Activated T-helper 2 cell treated with anti-CD3 and anti-CD28 coated beads, Interferon-gamma antibody, Interleukin-2, Interleukin-4, amounts not matched to agents 10 μg/mL and 5 μg/mL and 100 μg/mL, durations not matched to agents 14 hours and 24 hours and 36 hours (primary cell): ENCODE measurements around the gene PKDREJ. TPM values are rescaled to one million over a fixed set of nuclear protein-coding genes. Genes with fewer than 3 reads are reported as not detected.
"Not testable (repeated sequence)": the region's sequence is repeated elsewhere in the genome, so short reads cannot be mapped to it uniquely, and the experiment has no call there.

Experiments
- DNase-seq: peaks from one replicate; pipeline ENCODE4 v3.0.0; 2021; ENCODE audit warnings: low spot score
- H3K27ac Mint-ChIP-seq: one replicate; pipeline ENCODE4 v1.8.0; 2021; ENCODE audit warnings: mixed read lengths
- H3K27me3 Mint-ChIP-seq: one replicate; pipeline ENCODE4 v1.8.0; 2021; ENCODE audit warnings: low read depth, mixed read lengths
- H3K36me3 Mint-ChIP-seq: one replicate; pipeline ENCODE4 v1.8.0; 2021; ENCODE audit warnings: low read depth, mixed read lengths
- H3K4me1 Mint-ChIP-seq: one replicate; pipeline ENCODE4 v1.8.0; 2021; ENCODE audit warnings: low read depth, mixed read lengths
- H3K4me3 Mint-ChIP-seq: one replicate; pipeline ENCODE4 v1.8.0; 2021; ENCODE audit warnings: low read depth, mild to moderate bottlenecking, moderate library complexity, mixed read lengths
- H3K9me3 Mint-ChIP-seq: one replicate; pipeline ENCODE4 v1.8.0; 2021; ENCODE audit warnings: mixed read lengths
- intact Hi-C: fragments of 100-400 bp; cut with micrococcal nuclease; formaldehyde crosslinking; loops from one replicate; pipeline ENCODE4 v1.15.1; 2023
- total RNA-seq: library from RNA; stranded (reverse); gene quantifications from 2 replicates; pipeline ENCODE4 v1.2.3, GENCODE V29; 2022

PKDREJ gene
- total RNA-seq, 1 donor from 2014 or later, result not detected

DNA sequence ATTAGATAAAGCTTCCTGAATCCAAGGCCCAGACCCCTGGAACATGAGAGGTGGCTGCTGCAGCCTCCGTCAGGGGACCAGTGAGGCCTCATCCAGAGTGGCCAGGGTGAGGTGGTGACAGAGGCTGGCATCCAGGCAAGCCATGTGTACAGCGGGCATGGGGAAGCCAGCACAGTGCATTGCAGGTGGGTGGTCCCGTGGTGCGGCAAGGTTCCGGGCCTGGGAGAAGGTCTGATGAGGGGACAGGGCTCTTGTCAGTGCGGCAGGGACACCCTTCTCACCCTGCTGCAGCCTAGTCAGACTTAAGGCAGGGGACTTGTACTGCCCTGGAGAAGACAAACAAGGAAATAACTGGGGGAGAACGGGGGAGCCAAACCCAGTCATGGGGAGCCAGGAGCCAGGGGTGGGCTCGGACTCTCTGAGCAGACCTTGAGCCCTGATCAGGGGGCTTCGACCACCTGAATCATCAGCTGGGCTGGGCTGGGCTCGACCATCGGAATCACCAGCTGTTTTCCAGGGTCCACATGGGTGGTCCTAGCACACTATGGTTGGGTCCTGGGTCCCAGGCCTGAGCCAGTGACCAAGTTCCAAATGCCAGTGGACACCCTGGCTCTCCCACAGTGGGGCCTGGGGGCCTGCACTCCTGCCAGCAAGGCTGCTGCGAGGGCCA lies 9.8 kb upstream of the PKDREJ start:
- Mint-ChIP-seq H3K4me1 (peaks cover 14% of the 10 kb centered on the region), H3K36me3 (peaks cover 28% of the 10 kb centered on the region), H3K27me3 (no peaks in the 10 kb centered on the region), H3K27ac (no peak overlapping the region), H3K9me3 (peaks cover 4% of the 10 kb centered on the region), H3K4me3 (no peak overlapping the region)
- DNase-seq, result no peak
- intact Hi-C loops, result no loop called here

DNA sequence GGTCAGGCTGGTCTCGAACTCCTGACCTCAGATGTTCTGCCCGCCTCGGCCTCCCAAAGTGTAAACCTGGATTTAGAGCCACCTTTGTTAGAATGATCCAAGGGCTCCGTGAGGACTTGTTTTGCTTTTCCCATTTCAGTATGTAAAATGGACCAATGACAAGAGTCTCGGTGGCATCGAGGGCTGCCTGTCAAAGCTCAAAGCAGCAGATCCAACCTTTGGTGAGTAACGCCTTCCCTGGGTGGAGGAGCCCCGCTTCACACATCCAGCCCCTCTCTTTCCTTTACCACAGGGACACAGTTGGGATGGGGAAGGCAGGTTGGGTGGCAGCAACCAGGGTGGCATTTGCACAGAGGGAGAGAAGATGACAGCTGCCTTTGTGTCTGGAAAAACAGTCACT lies 9.1 kb upstream of the PKDREJ start:
- Mint-ChIP-seq H3K36me3 (peaks cover 28% of the 10 kb centered on the region), H3K4me3 (no peak overlapping the region), H3K27me3 (no peaks in the 10 kb centered on the region), H3K27ac (no peak overlapping the region), H3K4me1 (peaks cover 19% of the 10 kb centered on the region), H3K9me3 (peaks cover 4% of the 10 kb centered on the region)
- DNase-seq, result no peak
- intact Hi-C loops, result no loop called here

DNA sequence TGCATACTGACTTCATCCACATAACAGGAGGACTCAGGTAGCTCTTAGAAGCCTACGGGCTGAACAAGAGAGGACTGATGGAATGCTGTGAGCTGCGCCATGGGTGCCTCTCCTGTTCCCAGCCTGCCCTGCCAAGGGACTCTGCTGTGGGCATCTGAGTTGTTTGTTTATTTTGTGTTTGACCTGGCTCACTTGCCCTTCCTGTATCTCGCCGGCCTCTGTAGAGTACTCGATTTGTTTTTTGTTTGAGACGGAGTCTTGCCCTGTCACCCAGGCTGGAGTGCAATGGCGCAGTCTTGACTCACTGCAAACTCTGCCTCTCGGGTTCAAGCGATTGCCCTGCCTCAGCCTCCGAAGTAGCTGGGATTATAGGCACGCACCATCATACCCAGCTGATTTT lies 6.4 kb upstream of the PKDREJ start:
- no peak for DNase-seq
- Mint-ChIP-seq H3K9me3 (peaks cover 10% of the 10 kb centered on the region), H3K4me1 (peaks cover 19% of the 10 kb centered on the region), H3K36me3 (peaks cover 19% of the 10 kb centered on the region), H3K27me3 (peaks cover 17% of the 10 kb centered on the region), H3K27ac (no peak overlapping the region), H3K4me3 (peak overlapping the region; percentile 71)
- intact Hi-C loops, result no loop called here

DNA sequence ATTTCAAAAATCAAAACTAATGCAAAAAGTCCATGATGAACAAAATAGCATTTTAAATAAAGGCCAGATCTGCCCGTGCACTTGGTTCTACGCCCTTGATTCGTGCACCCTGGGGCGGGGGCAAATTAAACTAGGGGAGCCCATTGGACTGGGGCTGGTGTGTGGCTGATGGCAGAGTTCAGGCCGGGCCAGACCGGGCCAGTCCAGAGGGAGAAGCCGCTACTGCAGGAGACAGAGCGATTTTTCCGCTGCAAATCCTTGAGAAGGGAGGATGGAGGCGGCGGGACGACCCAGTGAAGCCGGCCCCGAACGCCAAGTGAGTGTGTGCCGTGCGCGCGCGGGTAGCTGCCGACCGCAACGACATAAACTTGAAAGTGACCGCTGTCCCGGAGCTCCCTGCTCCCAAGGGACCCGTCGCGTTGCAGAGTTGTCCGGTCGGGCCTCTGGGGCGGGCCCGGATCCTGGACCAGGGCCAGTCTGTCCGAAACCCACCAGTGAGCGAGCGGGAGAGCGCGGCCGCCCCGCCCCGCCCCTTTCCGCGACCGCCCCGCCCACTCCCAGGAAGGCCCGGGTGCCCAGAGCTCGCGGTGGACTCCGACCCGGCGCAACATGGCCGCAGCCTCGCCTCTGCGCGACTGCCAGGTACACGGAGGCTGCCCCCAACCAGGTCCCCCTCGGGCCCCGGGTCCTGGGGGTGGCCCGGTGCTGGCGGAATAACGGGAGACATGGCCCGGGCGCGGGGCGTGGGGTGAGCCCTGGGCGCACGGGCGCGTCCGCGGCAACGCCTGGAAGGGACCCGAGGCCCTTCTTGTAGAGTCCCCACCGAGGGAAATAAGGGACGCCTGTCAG lies 4.5 kb upstream of the PKDREJ start, which contains the start of gene TTC38:
Gene TTC38 (plus strand): TSS at position 578 of the 849 bp plus-strand sequence. CDS start 32 bp downstream, at position 610.
- peak within 1 kb of the TSS; percentile 89 for H3K4me3 Mint-ChIP-seq

DNA sequence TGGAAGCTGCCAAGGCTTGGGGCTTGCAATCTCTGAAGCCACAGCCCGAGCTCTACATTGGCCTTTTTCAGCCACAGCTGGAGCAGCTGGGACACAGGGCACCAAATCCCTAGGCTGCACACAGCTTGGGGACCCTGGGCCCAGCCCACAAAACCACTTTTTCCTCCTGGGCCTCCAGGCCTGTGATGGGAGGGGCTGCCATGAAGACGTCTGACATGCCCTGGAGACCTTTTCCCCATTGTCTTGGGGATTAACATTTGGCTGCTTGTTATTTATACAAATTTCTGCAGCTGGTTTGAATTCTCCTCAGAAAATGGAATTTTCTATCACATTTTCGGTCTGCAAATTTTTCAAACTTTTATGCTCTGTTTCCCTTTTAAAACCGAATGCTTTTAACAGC lies 2.5 kb upstream of the PKDREJ start:
- not testable (repeated sequence) for H3K4me3 Mint-ChIP-seq, DNase-seq
- peaks cover 26% of the 10 kb centered on the region for H3K36me3 Mint-ChIP-seq

More for the DNA sequence above, 4.5 kb upstream of the PKDREJ start, which contains the start of gene TTC38:
- peaks cover 20% of the 10 kb centered on the region for H3K36me3 Mint-ChIP-seq
- peak; percentile 50 for DNase-seq
- peaks cover 21% of the 10 kb centered on the region for H3K9me3 Mint-ChIP-seq
- intact Hi-C loops, result no loop called here
- H3K27me3 Mint-ChIP-seq, result peaks cover 31% of the 10 kb centered on the region
- peaks cover 19% of the 10 kb centered on the region for H3K4me1 Mint-ChIP-seq
- H3K27ac Mint-ChIP-seq, result peak within 1 kb of the TSS; percentile 55

DNA sequence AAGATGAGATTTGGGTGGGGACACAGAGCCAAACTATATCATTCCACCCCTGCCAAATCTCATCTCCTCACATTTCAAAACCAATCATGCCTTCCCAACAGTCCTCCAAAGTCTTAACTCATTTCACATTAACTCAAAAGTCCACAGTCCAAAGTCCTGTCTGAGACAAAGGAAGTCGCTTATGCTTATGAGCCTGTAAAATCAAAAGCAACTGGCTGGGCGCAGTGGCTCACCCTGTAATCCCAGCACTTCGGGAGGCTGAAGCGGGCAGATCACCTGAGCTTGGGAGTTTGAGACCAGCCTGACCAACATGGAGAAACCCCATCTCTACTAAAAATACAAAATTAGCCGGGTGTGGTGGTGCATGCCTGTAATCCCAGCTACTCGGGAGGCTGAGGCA lies 1.4 kb upstream of the PKDREJ start:
- H3K27ac Mint-ChIP-seq, DNase-seq, H3K4me3 Mint-ChIP-seq, intact Hi-C loops: not testable (repeated sequence)
- peaks cover 61% of the 10 kb centered on the region for H3K27me3 Mint-ChIP-seq
- H3K9me3 Mint-ChIP-seq, result peaks cover 21% of the 10 kb centered on the region
- H3K4me1 Mint-ChIP-seq, result peaks cover 14% of the 10 kb centered on the region
- H3K36me3 Mint-ChIP-seq, result peaks cover 26% of the 10 kb centered on the region

More for the DNA sequence above, 2.5 kb upstream of the PKDREJ start:
- Mint-ChIP-seq H3K4me1 (peaks cover 19% of the 10 kb centered on the region), H3K27me3 (peaks cover 50% of the 10 kb centered on the region), H3K9me3 (peaks cover 21% of the 10 kb centered on the region)
- H3K27ac Mint-ChIP-seq, intact Hi-C loops: not testable (repeated sequence)

DNA sequence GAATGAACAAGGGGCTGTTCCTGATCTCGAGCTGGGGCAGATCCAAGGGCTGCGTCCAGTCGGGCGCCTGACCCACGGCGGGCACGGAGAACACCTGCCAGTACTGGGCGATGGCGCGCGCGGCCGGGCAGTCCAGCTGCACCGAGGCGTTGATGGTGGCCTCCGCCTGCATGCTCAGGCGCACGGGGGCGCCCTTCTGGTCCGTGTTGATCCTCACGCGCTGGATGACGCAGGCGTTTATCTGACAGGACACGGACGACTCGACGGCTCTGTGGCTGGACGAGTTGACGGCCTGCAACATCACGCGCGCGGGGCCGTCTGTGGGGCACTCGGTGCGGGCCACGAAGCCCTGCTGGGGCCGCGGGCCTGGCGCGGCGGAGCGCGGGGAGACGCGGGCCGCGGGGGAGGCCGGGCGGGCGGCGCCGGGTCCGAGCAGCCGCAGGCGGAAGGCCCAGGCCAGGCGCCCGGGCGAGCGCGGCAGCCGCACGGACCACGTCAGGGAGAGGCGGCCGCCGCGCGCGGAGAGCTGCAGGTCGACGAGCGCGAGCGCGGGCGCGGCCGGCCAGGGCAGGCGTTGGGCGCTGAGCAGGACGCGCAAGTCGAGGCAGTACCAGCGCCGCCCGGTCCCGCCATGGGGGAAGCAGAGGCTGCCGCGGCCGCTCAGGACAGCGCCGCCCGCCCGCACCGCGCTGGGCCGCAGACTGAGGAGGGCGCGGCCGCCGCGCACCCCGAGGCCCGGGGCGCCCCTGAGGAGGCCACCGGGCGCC lies 511 bp downstream of the PKDREJ start:
- Mint-ChIP-seq H3K4me3 (no peak overlapping the region), H3K4me1 (peaks cover 7% of the 10 kb centered on the region), H3K27ac (no peak overlapping the region), H3K36me3 (peaks cover 26% of the 10 kb centered on the region), H3K9me3 (peaks cover 21% of the 10 kb centered on the region), H3K27me3 (peaks cover 79% of the 10 kb centered on the region)
- intact Hi-C loops, result no loop called here
- no peak for DNase-seq

DNA sequence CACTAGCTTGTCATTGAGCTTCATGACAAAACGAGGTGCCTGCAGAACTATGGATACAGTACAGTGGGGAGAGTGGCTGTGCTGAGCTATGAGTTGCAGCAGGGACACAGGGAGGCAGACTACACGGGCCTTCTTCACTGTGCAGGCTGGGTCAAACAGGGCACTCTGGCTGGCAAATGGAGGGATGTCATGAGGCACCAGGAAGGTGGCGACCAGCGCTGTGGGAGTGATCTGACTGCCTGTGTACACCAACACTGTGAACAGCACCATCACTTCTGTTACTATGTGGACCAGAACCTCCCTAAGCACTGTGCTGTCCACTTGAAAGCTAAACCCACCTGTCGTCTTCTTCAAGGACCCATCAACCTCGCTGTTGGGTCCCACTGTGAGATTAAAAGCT lies 3.1 kb downstream of the PKDREJ start:
- intact Hi-C loops, result no loop called here
- H3K27me3 Mint-ChIP-seq, result peaks cover 76% of the 10 kb centered on the region
- peaks cover 12% of the 10 kb centered on the region for H3K9me3 Mint-ChIP-seq
- no peak overlapping the region for H3K27ac Mint-ChIP-seq
- no peak overlapping the region for H3K4me3 Mint-ChIP-seq
- H3K4me1 Mint-ChIP-seq, result peaks cover 5% of the 10 kb centered on the region
- no peak for DNase-seq
- H3K36me3 Mint-ChIP-seq, result peaks cover 14% of the 10 kb centered on the region

DNA sequence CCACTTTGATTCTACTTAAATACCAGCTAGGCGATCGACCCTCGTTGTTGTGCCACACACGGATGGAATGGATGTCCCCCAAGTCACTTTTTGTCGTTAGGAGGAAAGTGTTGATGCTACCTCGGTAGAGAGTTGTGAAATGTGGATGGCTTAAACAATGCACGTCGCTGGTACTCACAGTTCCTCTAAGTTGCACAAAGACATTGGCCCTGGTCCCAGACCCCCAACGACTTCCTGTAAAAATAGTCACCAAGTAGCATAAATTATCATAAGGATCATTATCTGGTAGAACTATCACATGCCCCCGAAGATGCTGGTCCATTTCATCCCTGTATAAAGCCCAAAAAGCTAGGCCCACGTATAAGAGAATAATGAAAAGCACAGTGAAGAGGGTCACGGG lies 3.8 kb downstream of the PKDREJ start:
- Mint-ChIP-seq H3K4me3 (no peak overlapping the region), H3K27me3 (peaks cover 74% of the 10 kb centered on the region), H3K4me1 (peaks cover 9% of the 10 kb centered on the region), H3K9me3 (peaks cover 10% of the 10 kb centered on the region), H3K27ac (no peak overlapping the region), H3K36me3 (peaks cover 15% of the 10 kb centered on the region)
- intact Hi-C loops, result no loop called here
- DNase-seq, result no peak

DNA sequence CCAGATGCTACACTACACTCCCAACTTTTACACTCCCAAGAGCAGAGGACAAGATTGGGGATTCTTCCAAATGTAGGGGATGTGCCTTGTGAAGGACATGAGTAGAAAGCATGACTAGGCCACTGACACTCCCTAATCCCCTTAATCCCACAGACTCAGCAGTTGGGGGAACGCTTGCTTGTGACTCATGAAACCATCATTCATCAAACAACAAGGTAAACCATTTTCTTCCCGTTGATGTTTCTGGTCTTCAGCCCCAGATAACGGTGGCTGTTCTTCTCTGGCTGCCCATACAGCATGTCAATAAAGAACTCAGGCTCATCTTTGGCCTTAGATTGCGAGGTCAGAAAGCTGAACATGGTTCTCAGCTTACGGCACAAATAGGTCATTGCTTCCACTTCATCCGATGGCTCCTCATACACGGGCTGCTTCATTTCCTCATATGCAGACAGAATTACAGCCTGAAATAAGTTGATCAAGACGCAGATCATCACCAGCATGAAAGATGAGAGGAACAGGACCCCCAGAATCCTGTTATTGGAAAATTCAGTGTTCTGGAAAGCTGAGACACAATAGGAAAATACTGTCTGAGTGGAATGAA lies 6.7 kb downstream of the PKDREJ start:
- peaks cover 24% of the 10 kb centered on the region for H3K4me1 Mint-ChIP-seq
- H3K27ac Mint-ChIP-seq, result no peak overlapping the region
- peaks cover 51% of the 10 kb centered on the region for H3K27me3 Mint-ChIP-seq
- H3K4me3 Mint-ChIP-seq, result no peak overlapping the region
- peaks cover 5% of the 10 kb centered on the region for H3K36me3 Mint-ChIP-seq
- H3K9me3 Mint-ChIP-seq, result no peaks in the 10 kb centered on the region
- no peak for DNase-seq
- intact Hi-C loops, result no loop called here

DNA sequence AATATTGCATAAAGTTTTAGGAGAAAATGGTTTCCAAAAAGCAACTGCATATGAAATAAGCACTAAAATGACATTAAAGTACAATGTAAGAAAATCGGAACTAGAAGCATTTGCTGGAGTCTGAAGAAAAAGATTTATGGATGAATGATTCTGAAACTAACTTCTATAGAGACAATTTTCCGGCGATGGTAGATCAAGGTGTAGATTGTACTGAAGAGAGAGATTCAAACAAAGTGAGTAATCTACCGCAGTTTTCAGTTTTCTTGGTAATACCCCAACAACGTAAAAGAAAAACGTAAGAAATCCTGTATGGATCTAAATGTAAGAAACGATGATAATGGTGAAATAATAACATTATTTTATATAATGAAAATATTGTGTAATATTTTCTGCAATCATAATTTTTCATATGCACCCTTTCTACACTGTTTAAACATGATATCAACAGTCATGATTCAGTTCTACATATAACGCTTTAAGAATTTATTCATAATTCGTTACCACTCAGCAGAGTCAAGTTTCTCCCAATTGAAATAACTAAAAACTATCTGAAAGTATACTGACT lies 11.2 kb downstream of the PKDREJ start:
- H3K4me3 Mint-ChIP-seq, result peak overlapping the region; percentile 79
- no peaks in the 10 kb centered on the region for H3K9me3 Mint-ChIP-seq
- H3K36me3 Mint-ChIP-seq, result peaks cover 5% of the 10 kb centered on the region
- DNase-seq, result no peak
- H3K27ac Mint-ChIP-seq, result peak overlapping the region; percentile 84
- peaks cover 7% of the 10 kb centered on the region for H3K27me3 Mint-ChIP-seq
- intact Hi-C loops, result loop anchor here (2.0 to 5.0 kb wide), 2 partner anchors 45 to 100 kb away; partner anchors contain the start of genes GTSE1 and PPARA
- peaks cover 34% of the 10 kb centered on the region for H3K4me1 Mint-ChIP-seq

DNA sequence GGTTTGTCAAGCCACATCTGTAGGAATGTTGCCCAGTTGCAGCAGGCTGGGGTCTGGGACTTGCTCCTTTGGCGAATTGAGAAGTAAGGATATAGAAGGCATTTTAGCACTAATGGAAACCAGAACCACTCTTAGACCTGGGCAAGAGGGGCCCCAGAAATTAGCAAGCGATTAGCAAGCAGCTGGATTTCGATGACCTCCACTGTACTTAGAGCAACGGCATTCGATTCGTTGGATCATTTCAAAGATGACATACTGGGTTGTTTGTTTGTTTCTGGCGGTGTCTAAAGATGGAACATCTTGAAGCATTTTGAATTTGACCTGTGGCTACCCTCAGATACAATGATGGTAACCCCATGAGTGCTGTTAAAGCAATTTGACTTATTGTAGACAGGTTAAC lies 11.9 kb downstream of the PKDREJ start:
- Mint-ChIP-seq H3K27ac (peak overlapping the region; percentile 84), H3K4me3 (peak overlapping the region; percentile 79), H3K36me3 (peaks cover 5% of the 10 kb centered on the region), H3K4me1 (peaks cover 32% of the 10 kb centered on the region), H3K27me3 (peaks cover 1% of the 10 kb centered on the region), H3K9me3 (no peaks in the 10 kb centered on the region)
- no peak for DNase-seq
- intact Hi-C loops, result loop anchor here (2.0 to 5.0 kb wide), 2 partner anchors 46 to 99 kb away; partner anchors contain the start of genes GTSE1 and PPARA
